Colon (tissue), 2 donors: ENCODE measurements around the gene RPS4Y1.

Experiments
- FAIRE-seq: peaks from 2 replicates; lab custom pipeline; 2012; peaks lifted over from hg19 to GRCh38; lab: Jason Lieb, UNC
- donor health status: control.
- donor health status: control.

The RPS4Y1 gene

GRCh38 chrY:2883561-2883960 lies 42.2 kb downstream of the RPS4Y1 start:
- FAIRE-seq: no peak

GRCh38 chrY:2885880-2886279 lies 44.5 kb downstream of the RPS4Y1 start:
- FAIRE-seq: no peak

- FAIRE-seq: no peak
These were observed 46.0 kb downstream of the RPS4Y1 start for GRCh38 chrY:2887386-2887785.

GRCh38 chrY:2887955-2888354 lies 46.6 kb downstream of the RPS4Y1 start:
- no peak for FAIRE-seq

GRCh38 chrY:2893471-2893870 lies 52.1 kb downstream of the RPS4Y1 start:
- no peak for FAIRE-seq

GRCh38 chrY:2896050-2896449 lies 54.6 kb downstream of the RPS4Y1 start:
- FAIRE-seq: no peak

GRCh38 chrY:2907356-2907755 lies 66.0 kb downstream of the RPS4Y1 start:
- FAIRE-seq: no peak

- FAIRE-seq: no peak
These were observed 71.8 kb downstream of the RPS4Y1 start for GRCh38 chrY:2913066-2913815.
